SJSA1 (cell line): ENCODE results near the gene PANK1. TPM values are rescaled to one million over a fixed set of nuclear protein-coding genes. Genes with fewer than 3 reads are reported as not detected.
"Not testable (repeated sequence)": the region's sequence is repeated elsewhere in the genome, so short reads cannot be mapped to it uniquely, and the experiment has no call there.

Experiments used
- DNase-seq, 2 experiments: peaks; one replicate each; pipeline ENCODE4 v3.0.0-alpha.2; 2015 to 2020; ENCODE audit warnings: low spot score in 2 of 2, low read depth in 1 of 2
- H3K27ac ChIP-seq: fragments of 250-450 bp; sonication (Bioruptor Pico); 2 replicates; pipeline ENCODE4 v1.5.1; 2020; ENCODE audit warnings: mild to moderate bottlenecking, moderate library complexity
- H3K27me3 ChIP-seq: fragments of 250-450 bp; sonication (Bioruptor Pico); replicated peaks from 2 replicates; pipeline ENCODE4 v1.5.1; 2020; ENCODE audit warnings: mild to moderate bottlenecking, moderate library complexity
- H3K36me3 ChIP-seq: fragments of 250-450 bp; sonication (Bioruptor Pico); 2 replicates; pipeline ENCODE4 v1.5.1; 2020; ENCODE audit warnings: mild to moderate bottlenecking
- H3K4me1 ChIP-seq: fragments of 250-450 bp; sonication (Bioruptor Pico); replicated peaks from 2 replicates; pipeline ENCODE4 v1.6.1; 2021; ENCODE audit warnings: mild to moderate bottlenecking
- H3K4me3 ChIP-seq: fragments of 250-450 bp; sonication (Bioruptor Pico); 2 replicates; pipeline ENCODE4 v1.5.1; 2020; ENCODE audit warnings: mild to moderate bottlenecking
- H3K9me3 ChIP-seq: fragments of 250-450 bp; sonication (Bioruptor Pico); replicated peaks from 2 replicates; pipeline ENCODE4 v1.5.1; 2020; ENCODE audit warnings: mild to moderate bottlenecking
- total RNA-seq: library from RNA; depleted of rRNA; stranded (reverse); fragments of >200 nt; shearing (Covaris generic); gene quantifications from 2 replicates; pipeline ENCODE4 v1.2.3, GENCODE V29; 2014; rRNA removed

PANK1 gene
- total RNA-seq, 1 experiment from 2014 or later: 6.7 TPM

DNA sequence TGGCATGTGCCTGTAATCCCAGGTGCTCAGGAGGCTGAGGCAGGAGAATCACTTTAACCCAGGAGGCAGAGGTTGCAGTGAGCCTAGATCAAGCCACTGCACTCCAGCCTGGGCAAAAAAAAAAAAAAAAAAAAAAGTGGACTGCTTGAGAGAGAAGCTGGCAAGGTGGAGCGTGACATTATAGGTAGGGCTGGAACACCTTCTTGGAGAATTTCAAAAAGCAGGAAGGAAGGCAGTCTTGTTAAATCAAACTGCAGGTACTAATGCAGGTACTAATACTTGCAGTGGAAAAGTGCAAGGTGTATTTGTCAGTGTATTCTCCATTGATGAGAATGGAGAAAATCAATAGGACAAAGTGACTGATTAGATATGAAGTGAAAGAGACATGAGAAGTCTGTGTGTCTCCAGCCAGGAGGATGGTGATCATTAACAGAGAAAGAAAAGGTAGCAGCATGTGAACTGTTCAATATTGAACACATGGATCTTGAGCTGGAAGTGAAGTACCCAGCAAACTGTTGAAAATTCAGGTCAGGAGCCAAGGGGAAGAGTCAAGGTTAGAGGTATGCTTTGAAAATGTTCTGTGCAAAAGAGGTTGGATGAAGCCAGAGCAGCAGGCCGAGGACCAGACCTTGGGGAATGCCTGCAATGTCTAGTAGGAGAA lies 97.1 kb downstream of the PANK1 start:
- Histone ChIP-seq H3K4me3 (no peak overlapping the region), H3K9me3 (no peaks in the 10 kb centered on the region; the same call in 1 of the 2 replicates), H3K27me3 (no peaks in the 10 kb centered on the region), H3K36me3 (no peaks in the 10 kb centered on the region), H3K4me1 (peaks cover 6% of the 10 kb centered on the region), H3K27ac (no peak overlapping the region)
- DNase-seq: no peak

DNA sequence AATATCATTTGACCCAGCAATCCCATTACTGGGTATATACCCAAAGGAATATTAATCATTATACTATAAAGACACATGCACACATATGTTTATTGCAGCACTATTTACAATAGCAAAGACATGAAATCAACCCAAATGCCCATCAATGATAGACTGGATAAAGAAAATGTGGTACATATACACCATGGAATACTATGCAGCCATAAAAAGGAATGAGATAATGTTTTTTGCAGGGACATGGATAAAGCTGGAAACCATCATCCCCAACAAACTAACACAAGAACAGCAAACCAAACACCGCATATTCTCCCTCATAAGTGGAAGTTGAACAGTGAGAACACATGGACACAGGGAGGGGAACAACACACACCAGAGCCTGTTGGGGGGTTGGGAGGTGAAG lies 98.4 kb downstream of the PANK1 start:
- not testable (repeated sequence) for H3K27ac ChIP-seq, DNase-seq, H3K36me3 ChIP-seq, H3K4me3 ChIP-seq, H3K9me3 ChIP-seq, H3K4me1 ChIP-seq, H3K27me3 ChIP-seq

DNA sequence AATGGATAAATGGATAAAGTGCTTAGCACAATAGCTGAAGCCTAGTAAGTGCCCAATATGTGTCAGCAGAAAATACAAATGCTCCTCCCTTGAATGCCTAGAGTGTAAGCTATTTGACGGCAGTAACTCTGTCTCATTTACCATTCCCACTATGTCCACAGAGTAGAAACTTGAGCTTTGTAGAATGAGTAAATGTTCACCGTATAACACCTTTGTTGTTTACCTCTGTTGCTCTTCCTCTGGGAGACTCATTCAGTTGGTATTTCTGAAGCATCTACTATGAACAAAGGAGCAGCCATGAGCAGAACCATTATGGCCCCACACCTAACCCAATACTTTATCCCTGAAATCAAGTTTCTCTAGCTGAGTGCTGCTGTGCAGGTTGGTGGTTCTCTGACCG lies 101.2 kb downstream of the PANK1 start:
- no peaks in the 10 kb centered on the region for H3K27me3 ChIP-seq
- no peak overlapping the region for H3K27ac ChIP-seq
- H3K4me1 ChIP-seq: no peaks in the 10 kb centered on the region
- no peaks in the 10 kb centered on the region for H3K9me3 ChIP-seq
- H3K4me3 ChIP-seq: no peak overlapping the region
- no peaks in the 10 kb centered on the region for H3K36me3 ChIP-seq
- DNase-seq: no peak

DNA sequence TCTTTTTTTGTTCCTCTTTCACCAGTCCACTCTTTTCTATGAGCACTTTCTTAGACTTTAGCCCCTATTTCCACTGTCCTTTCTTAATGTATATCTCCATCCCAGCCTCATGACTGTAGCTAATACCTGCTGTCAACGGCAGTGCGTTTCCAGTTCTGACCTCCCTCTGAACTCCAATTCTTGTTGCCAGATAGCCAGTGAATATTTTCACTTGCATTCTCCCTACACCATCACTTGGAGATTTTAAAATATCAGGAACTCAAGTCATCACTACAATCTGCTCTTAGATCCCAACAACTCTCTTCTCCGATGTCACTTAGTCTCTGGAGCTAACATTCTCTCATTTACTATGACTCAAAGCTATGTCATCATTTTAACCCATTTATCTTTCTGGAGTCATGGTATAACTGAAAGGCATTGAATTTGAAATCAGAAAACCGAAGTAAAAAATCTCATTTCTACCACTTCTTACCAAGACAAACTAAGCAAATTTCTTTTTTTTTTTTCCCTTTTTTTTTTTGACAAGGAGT lies 104.6 kb downstream of the PANK1 start:
- DNase-seq: no peak
- H3K9me3 ChIP-seq: no peaks in the 10 kb centered on the region
- no peak overlapping the region for H3K27ac ChIP-seq
- no peaks in the 10 kb centered on the region for H3K27me3 ChIP-seq
- peaks cover 3% of the 10 kb centered on the region; the same call in 1 of the 2 replicates for H3K4me1 ChIP-seq
- no peak overlapping the region for H3K4me3 ChIP-seq
- no peaks in the 10 kb centered on the region for H3K36me3 ChIP-seq

DNA sequence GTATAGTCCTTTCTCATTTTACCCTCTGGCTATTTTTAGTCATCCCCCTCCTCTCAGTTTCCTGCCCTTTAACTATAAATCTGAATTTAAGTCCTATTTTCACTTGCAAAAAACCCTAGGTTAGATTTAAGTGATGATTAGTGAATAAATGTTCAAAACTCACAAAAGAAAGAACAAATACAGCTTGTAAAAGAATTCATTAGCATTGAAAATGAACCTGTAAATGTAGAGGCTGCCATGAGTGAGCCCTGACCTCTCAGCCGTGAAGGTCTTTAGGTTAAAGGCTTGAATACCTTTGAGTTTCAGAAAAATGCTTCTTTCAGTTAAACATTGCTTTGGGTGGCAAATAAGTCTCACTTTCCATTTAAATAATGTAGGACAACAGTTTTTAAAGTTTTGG lies 107.7 kb downstream of the PANK1 start:
- Histone ChIP-seq H3K4me3 (no peak overlapping the region), H3K4me1 (peaks cover 14% of the 10 kb centered on the region), H3K27ac (no peak overlapping the region), H3K9me3 (no peaks in the 10 kb centered on the region), H3K36me3 (no peaks in the 10 kb centered on the region), H3K27me3 (peaks cover 15% of the 10 kb centered on the region)
- no peak for DNase-seq

DNA sequence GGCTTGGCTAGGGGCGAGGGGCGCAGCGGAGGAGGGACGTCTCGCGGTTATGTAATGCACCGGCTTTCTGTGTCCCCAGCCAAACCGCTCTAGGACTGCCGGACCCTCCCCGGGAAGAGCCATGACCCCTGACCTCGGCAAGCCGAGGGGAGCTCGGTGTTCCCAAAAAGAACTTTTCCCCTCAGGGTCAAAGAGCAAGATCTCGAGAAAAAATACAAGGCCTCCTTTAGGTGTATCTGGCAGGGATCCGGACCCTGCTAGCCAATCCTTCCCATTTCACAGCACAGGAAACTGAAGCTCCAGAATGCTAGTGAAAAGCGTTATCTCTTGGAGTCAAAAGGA lies 109.1 kb downstream of the PANK1 start:
- H3K4me3 ChIP-seq: no peak overlapping the region
- peaks cover 17% of the 10 kb centered on the region for H3K4me1 ChIP-seq
- H3K27me3 ChIP-seq: peaks cover 15% of the 10 kb centered on the region

DNA sequence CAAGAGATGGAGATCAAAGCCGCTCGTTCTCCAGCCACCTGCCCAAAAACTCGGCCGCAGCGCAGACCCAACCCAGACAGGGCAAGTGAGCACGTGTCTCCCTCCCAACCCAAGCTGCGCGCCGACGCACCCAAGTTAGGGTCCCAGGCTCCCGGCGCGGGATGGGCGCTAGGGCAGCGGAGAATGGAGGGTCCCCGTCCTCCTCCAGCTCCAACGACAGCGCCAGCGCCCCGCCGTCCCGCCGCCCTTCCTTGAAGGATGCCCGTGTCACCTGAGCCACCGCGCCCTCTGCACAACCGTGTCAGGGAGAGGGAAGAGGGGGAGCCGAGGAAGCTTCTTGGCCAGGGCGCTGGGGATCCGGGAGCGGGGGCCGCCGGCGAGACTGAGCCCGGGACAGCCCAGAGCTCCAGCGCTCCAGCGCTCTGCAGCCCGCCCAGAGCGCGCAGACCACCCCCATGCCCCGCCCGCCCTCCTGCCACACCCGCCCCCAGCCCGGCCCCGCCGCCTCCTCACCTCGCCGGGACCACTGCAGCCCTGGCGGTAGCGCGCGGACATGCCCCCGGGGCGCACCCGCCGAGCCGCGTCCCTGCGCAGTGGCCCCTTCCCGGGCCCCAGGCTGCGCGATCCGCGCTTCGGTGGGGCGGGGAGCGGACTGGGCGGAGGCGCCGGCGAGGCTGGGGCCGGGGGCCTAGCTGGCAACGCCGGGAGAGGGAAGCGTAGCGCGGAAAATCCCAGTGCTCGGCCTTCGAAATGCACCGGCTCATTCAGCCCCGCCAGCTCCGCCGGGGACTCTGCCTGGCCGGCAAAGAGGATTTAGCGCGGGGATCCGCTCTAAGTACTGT lies 109.7 kb downstream of the PANK1 start, which contains the start of gene SLC16A12:
TSS of gene SLC16A12 (minus strand) at position 424 of the 842 bp plus-strand sequence. CDS start 73,016 bp downstream, outside the sequence.
- DNase-seq: no peak
- H3K27me3 ChIP-seq: peaks cover 15% of the 10 kb centered on the region

More for the DNA sequence above, 109.1 kb downstream of the PANK1 start:
- H3K36me3 ChIP-seq: no peaks in the 10 kb centered on the region
- H3K9me3 ChIP-seq: no peaks in the 10 kb centered on the region
- H3K27ac ChIP-seq: no peak overlapping the region
- DNase-seq: no peak

DNA sequence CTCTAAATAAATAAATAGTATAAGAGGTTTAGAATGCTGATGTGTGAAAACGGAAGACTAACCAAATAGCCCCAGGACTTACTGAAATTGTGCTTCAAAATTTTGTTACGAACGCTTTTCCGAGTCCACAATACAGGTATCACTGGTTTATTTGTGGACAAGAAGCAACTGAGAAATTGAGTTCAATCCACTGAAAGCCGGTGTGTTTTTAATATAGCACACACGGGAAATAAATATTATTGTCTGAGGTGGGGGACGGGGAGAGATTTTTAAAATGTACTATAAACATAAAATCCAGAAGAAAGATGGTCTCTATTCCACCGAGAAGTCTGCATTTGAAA lies 110.2 kb downstream of the PANK1 start:
- H3K9me3 ChIP-seq: no peaks in the 10 kb centered on the region
- peaks cover 15% of the 10 kb centered on the region for H3K27me3 ChIP-seq
- no peak overlapping the region for H3K4me3 ChIP-seq
- no peak overlapping the region for H3K27ac ChIP-seq
- H3K36me3 ChIP-seq: no peaks in the 10 kb centered on the region
- peaks cover 17% of the 10 kb centered on the region for H3K4me1 ChIP-seq
- DNase-seq: no peak

More for the DNA sequence above, 109.7 kb downstream of the PANK1 start, which contains the start of gene SLC16A12:
- Histone ChIP-seq H3K9me3 (no peaks in the 10 kb centered on the region), H3K4me1 (peaks cover 17% of the 10 kb centered on the region), H3K27ac (no peak within 1 kb of the TSS), H3K36me3 (no peaks in the 10 kb centered on the region), H3K4me3 (peak within 1 kb of the TSS; percentile 21)

Other genes starting within 250 kb of the PANK1 start
- gene IFIT5, start 230.7 kb downstream of the PANK1 start, total RNA-seq: 32.5 and 39.3 TPM in 2 replicates
- 0.34 TPM in 1 of 2 replicates, not detected in the other for gene SLC16A12, start 109.6 kb downstream of the PANK1 start, total RNA-seq
- 40.1 and 47.6 TPM in 2 replicates for gene KIF20B, start 56.3 kb upstream of the PANK1 start, total RNA-seq